ENCODE data around the gene TAF1D.
"Not testable (repeated sequence)": the region's sequence is repeated elsewhere in the genome, so short reads cannot be mapped to it uniquely, and the experiment has no call there.

DNA sequence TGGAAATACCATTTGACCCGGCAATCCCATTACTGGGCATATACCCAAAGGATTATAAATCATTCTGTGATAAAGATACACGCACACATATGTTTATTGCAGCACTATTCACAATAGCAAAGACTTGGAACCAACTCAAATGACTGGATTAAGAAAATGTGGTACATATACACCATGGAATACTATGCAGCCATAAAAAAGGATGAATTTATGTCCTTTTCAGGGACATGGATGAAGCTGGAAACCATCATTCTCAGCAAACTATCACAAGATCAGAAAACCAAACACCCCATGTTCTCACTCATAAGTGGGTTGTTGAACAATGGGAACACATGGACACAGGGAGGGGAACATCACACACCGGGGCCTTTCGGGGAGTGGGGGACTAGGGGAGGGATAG is 17.8 kb upstream of the TAF1D start:
- TF ChIP-seq, protein P1, sequence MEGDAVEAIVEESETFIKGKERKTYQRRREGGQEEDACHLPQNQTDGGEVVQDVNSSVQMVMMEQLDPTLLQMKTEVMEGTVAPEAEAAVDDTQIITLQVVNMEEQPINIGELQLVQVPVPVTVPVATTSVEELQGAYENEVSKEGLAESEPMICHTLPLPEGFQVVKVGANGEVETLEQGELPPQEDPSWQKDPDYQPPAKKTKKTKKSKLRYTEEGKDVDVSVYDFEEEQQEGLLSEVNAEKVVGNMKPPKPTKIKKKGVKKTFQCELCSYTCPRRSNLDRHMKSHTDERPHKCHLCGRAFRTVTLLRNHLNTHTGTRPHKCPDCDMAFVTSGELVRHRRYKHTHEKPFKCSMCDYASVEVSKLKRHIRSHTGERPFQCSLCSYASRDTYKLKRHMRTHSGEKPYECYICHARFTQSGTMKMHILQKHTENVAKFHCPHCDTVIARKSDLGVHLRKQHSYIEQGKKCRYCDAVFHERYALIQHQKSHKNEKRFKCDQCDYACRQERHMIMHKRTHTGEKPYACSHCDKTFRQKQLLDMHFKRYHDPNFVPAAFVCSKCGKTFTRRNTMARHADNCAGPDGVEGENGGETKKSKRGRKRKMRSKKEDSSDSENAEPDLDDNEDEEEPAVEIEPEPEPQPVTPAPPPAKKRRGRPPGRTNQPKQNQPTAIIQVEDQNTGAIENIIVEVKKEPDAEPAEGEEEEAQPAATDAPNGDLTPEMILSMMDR (IDR thresholded peaks at IDR 0.05) = not testable (repeated sequence)
- TF ChIP-seq POLR2A (IDR thresholded peaks at IDR 0.05) = not testable (repeated sequence)

Measured in adrenal gland (tissue), 5 donors.